AG04450 (cell line): ENCODE results near the gene PTGDS. TPM values are rescaled to one million over a fixed set of nuclear protein-coding genes. Genes with fewer than 3 reads are reported as not detected.

Experiments
- CTCF ChIA-PET: fragments of 300-600, 350-600 bp; formaldehyde crosslinking; extraction: SDS; loops from one replicate; lab custom pipeline; 2022; ENCODE audit warnings: antibody characterized with exemption, inconsistent platforms; lab: Charles Lee
- POLR2A ChIA-PET: fragments of 350-600 bp; formaldehyde crosslinking; extraction: SDS; loops from one replicate; lab custom pipeline; 2021; ENCODE audit warnings: antibody characterized with exemption, inconsistent platforms; lab: Yijun Ruan, JAX
- DNase-seq: peaks from one replicate; pipeline ENCODE4 v3.0.0-alpha.2; 2011; ENCODE audit warnings: low read depth, low spot score
- H3K27ac ChIP-seq: one replicate; pipeline ENCODE4 v1.5.1; 2012; ENCODE audit warnings: low read depth, low read length, control low read depth
- H3K27me3 ChIP-seq: one replicate; pipeline ENCODE4 v1.6.0; 2012; ENCODE audit warnings: low read length; ENCODE audit not compliant: control insufficient read depth, insufficient read depth
- H3K4me3 ChIP-seq: 2 replicates; pipeline ENCODE4 v1.5.1; 2011; ENCODE audit warnings: mild to moderate bottlenecking, low read depth, low read length, control low read depth
- H3K9me3 ChIP-seq: 2 replicates; pipeline ENCODE4 v1.5.1; 2012; ENCODE audit warnings: low read length; ENCODE audit not compliant: control insufficient read depth, insufficient read depth
- CTCF ChIP-seq: IDR thresholded peaks from 2 replicates; pipeline ENCODE4 v1.5.1; 2011; ENCODE audit warnings: low read depth, low read length, control low read depth, inconsistent platforms
- polyA plus RNA-seq: library from polyadenylated mRNA; depleted of rRNA; stranded (reverse); fragments of >200 nt; gene quantifications from 2 replicates; pipeline ENCODE4 v1.2.3, GENCODE V29; 2011

The PTGDS gene
- polyA plus RNA-seq, 1 experiment = 7.8 TPM

GRCh38 chr9:136958898-136959850 lies 18.1 kb upstream of the PTGDS start:
- DNase-seq = no peak
- Histone ChIP-seq H3K27me3 (peaks cover 20% of the 10 kb centered on the region), H3K27ac (no peak overlapping the region), H3K4me3 (no peak overlapping the region), H3K9me3 (no peaks in the 10 kb centered on the region; the same call in 1 of the 2 replicates)
- POLR2A ChIA-PET = interaction anchor here (1.2 kb wide), 1 partner anchor 18 kb away, joined by 3 read pairs; the partner anchor contains the start of gene PTGDS
- no peak for TF ChIP-seq CTCF
- CTCF ChIA-PET = interaction anchor here (1.0 to 1.2 kb wide), 2 partner anchors 11 to 70 kb away, joined by 3 to 4 read pairs; no protein-coding TSS in a partner anchor

DNA sequence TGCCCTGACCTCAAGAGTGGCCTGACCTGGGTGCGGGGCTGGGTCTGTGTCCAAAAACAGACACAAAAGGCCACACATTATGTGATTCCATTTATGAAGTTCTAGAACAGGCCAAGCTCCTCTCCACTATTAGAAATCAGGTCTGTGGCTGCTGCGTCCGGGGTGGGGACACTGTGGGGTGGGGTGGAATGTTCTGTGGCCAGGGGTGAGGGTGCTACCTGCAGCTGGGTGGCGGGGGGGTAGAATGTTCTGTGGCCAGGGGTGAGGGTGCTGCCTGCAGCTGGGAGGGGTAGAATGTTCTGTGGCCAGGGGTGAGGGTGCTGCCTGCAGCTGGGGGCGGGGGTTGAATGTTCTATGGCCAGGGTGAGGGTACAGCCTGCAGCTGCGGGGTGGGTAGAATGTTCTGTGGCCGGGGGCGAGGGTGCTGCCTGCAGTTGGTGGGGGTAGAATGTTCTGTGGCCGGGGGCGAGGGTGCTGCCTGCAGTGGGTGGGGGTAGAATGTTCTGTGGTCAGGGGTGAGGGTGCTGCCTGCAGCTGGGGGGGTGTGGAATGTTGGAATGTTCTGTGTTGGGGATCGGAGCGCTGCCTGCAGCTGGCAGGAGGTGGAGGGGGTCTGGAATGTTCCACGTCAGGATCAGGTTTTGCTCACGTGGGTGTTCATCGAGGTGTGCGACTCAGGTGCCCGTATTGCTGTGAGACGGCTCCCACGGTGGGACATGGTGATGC lies 16.9 kb upstream of the PTGDS start:
- TF ChIP-seq CTCF = no peak
- Histone ChIP-seq H3K27ac (no peak overlapping the region), H3K9me3 (no peaks in the 10 kb centered on the region; the same call in 1 of the 2 replicates), H3K27me3 (peaks cover 21% of the 10 kb centered on the region), H3K4me3 (no peak overlapping the region)
- CTCF ChIA-PET = interaction anchor here (1.2 kb wide), 1 partner anchor 12 kb away, joined by 4 read pairs; no protein-coding TSS in a partner anchor
- POLR2A ChIA-PET = interaction anchor here (1.2 kb wide), 1 partner anchor 17 kb away, joined by 3 read pairs; the partner anchor contains the start of gene PTGDS
- DNase-seq = no peak

DNA sequence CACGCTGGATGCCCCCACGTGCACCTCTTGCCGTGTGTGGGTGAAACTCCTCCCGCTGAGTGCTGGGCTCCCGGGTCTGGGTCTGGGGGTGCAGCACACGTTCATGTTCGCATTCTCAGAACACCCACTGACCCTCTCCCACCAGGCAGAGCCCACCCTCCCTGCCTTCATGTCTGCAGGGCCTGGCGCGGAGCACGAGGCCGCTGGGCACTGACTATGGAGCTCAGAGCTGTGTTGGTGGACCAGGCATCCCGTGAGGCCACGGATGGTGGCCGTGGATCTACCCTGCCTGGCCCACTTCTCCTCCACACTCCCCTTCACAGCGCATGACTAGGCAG lies 16.4 kb upstream of the PTGDS start:
- no peak overlapping the region for H3K4me3 ChIP-seq
- no peak for TF ChIP-seq CTCF
- ChIA-PET CTCF (no interaction called here), POLR2A (no interaction called here)
- peaks cover 22% of the 10 kb centered on the region for H3K27me3 ChIP-seq
- DNase-seq = no peak
- no peak overlapping the region for H3K27ac ChIP-seq
- H3K9me3 ChIP-seq = no peaks in the 10 kb centered on the region; the same call in 1 of the 2 replicates

- no peak for DNase-seq
- CTCF ChIA-PET = interaction anchor here (1.4 kb wide), 1 partner anchor 13 kb away, joined by 3 read pairs; no protein-coding TSS in a partner anchor
Observed at GRCh38 chr9:136961279-136962065, 15.8 kb upstream of the PTGDS start.

More at GRCh38 chr9:136961279-136962065, 15.8 kb upstream of the PTGDS start:
- Histone ChIP-seq H3K27ac (no peak overlapping the region), H3K27me3 (peaks cover 24% of the 10 kb centered on the region), H3K4me3 (no peak overlapping the region), H3K9me3 (no peaks in the 10 kb centered on the region; the same call in 1 of the 2 replicates)
- POLR2A ChIA-PET = no interaction called here
- TF ChIP-seq CTCF = no peak
